ENCODE data around the gene SCTR. TPM values are rescaled to one million over a fixed set of nuclear protein-coding genes. Genes with fewer than 3 reads are reported as not detected.

The SCTR gene
- total RNA-seq, 1 experiment from 2014 or later: not detected

DNA sequence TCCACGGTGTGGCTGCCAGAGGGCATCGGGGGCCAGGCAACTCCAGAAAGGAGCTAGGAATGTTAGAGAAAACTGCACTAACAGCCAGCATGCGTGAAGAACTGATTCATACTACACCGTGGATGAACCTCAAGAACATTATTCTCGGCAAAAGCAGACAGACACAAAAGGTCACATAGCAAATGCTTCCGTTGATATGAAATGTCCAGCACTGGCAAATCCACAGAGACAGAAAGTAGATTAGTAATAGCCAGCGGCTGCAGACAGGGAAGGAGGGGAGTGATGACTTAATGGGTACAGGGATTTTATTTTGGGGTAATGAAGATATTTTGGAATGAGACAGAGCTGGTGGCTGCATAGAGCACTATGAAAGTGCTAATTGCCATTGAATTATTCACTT lies 37.4 kb downstream of the SCTR start:
- BruUV-seq (replicated peaks): no TSS peak
- Histone ChIP-seq H3K27ac (no peak overlapping the region), H4K20me1 (ENCODE audit: insufficient read depth) (no peaks in the 10 kb centered on the region), H3K9me2 (ENCODE audit: insufficient read depth) (no peaks in the 10 kb centered on the region), H3K79me2 (ENCODE audit: low read depth) (no peaks in the 10 kb centered on the region), H3K4me2 (no peak overlapping the region), H3F3A (ENCODE audit: insufficient read depth, low read depth) (peaks cover 11% of the 10 kb centered on the region), H3K9me3 (ENCODE audit: insufficient read depth, low read depth) (no peaks in the 10 kb centered on the region), H2AFZ (no peak overlapping the region), H3K4me3 (no peak overlapping the region), H3K27me3 (ENCODE audit: insufficient read depth, low read depth) (no peaks in the 10 kb centered on the region), H3K4me1 (replicated peaks; ENCODE audit: insufficient read depth) (peaks cover 20% of the 10 kb centered on the region), H3K36me3 (ENCODE audit: low read depth) (no peaks in the 10 kb centered on the region)
- TF ChIP-seq EZH2 (IDR thresholded peaks at IDR 0.05; ENCODE audit: low read depth): no peak
- TF ChIP-seq, protein P1, sequence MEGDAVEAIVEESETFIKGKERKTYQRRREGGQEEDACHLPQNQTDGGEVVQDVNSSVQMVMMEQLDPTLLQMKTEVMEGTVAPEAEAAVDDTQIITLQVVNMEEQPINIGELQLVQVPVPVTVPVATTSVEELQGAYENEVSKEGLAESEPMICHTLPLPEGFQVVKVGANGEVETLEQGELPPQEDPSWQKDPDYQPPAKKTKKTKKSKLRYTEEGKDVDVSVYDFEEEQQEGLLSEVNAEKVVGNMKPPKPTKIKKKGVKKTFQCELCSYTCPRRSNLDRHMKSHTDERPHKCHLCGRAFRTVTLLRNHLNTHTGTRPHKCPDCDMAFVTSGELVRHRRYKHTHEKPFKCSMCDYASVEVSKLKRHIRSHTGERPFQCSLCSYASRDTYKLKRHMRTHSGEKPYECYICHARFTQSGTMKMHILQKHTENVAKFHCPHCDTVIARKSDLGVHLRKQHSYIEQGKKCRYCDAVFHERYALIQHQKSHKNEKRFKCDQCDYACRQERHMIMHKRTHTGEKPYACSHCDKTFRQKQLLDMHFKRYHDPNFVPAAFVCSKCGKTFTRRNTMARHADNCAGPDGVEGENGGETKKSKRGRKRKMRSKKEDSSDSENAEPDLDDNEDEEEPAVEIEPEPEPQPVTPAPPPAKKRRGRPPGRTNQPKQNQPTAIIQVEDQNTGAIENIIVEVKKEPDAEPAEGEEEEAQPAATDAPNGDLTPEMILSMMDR (conservative IDR thresholded peaks at IDR 0.05): no peak
- intact Hi-C loops (cut with micrococcal nuclease; ENCODE audit: unreplicated experiment): no loop called here
- no peak for DNase-seq
- ChIA-PET POLR2A (ENCODE audit: unreplicated experiment) (no interaction called here), CTCF (no interaction called here)

DNA sequence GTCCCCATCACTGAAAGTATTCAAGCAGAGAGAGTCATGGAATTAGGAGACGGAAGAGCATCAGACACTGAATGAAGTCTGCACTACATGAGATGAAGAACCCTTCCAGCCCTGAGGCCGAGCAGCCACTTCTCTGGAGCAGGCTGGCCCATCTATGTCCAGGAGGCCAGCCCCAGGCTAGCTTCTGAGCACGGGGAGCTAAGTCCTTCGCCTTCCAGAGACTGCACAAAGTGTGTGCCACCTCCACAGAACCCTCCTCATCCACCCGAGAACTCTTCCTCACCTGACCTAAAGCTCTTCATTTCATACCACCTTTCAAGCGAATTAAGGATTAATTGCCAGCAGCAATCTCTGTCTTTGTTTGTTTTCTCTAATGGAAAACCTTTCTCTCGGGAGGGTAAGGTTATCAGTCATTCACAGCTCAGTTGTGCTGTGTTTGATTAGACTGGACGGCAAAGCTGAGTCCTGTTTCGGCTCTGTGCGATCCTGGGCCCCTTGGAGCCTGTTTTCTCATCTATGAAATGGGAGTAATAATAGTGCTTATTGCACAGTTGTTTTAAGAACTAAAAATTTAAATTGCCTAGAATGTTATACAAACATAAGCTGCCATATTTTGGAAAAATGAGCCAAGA lies 38.0 kb downstream of the SCTR start:
- BruUV-seq (replicated peaks): no TSS peak
- no peak overlapping the region for H3K4me2 ChIP-seq
- DNase-seq: no peak
- H3K9me3 ChIP-seq (ENCODE audit: insufficient read depth, low read depth): no peaks in the 10 kb centered on the region
- H3K27me3 ChIP-seq (ENCODE audit: insufficient read depth, low read depth): no peaks in the 10 kb centered on the region
- H2AFZ ChIP-seq: no peak overlapping the region
- no peak for TF ChIP-seq EZH2 (IDR thresholded peaks at IDR 0.05; ENCODE audit: low read depth)
- TF ChIP-seq, protein P1 (conservative IDR thresholded peaks at IDR 0.05): no peak
- H3K4me1 ChIP-seq (replicated peaks; ENCODE audit: insufficient read depth): peaks cover 15% of the 10 kb centered on the region
- H3K36me3 ChIP-seq (ENCODE audit: low read depth): no peaks in the 10 kb centered on the region
- peaks cover 5% of the 10 kb centered on the region; the same call in 1 of the 2 replicates for H3F3A ChIP-seq (ENCODE audit: insufficient read depth, low read depth)
- CTCF ChIA-PET: no interaction called here
- H3K27ac ChIP-seq: no peak overlapping the region
- no peaks in the 10 kb centered on the region for H4K20me1 ChIP-seq (ENCODE audit: insufficient read depth)
- POLR2A ChIA-PET (ENCODE audit: unreplicated experiment): no interaction called here
- no peaks in the 10 kb centered on the region for H3K9me2 ChIP-seq (ENCODE audit: insufficient read depth)
- H3K79me2 ChIP-seq (ENCODE audit: low read depth): no peaks in the 10 kb centered on the region
- no peak overlapping the region for H3K4me3 ChIP-seq
- intact Hi-C loops (cut with micrococcal nuclease; ENCODE audit: unreplicated experiment): no loop called here

DNA sequence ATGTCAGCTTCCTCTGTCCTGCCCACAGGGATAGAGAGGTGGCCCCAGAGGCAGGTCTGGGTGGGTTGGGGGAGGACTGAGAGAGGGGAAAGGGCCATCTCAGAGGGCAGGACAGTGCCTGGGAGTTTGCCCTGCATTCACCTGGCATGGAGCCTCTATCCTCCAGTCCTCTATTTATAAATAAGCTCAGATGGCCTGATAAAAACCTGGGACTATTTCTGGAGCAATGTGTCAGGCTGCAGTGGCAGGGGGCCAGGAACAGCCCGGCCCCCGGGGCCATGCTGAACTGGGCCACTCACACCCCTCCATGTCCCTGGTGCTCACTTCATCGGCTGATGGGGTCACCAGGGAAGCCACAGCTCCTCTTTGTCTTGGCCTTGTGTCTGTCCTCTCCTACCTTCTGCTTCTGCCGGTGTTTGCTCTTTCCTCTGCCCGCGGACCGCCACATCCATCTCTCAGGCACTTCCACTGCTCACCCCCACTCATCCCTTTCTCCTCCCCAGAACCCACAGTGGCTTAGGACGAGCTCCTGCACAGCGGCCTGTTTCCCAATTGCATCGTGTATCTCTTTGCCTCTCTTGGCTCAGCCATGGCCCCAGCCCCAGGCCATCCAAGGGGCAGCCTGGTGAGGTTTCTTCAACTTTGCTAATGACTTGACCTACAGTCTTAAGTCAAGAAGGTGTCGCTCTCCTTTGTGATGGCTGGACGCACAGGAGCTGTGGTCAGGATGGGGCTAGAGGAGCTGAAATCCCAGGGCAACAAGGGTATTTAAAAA lies 38.8 kb downstream of the SCTR start:
- Histone ChIP-seq H4K20me1 (ENCODE audit: insufficient read depth) (no peaks in the 10 kb centered on the region), H3K79me2 (ENCODE audit: low read depth) (no peaks in the 10 kb centered on the region), H2AFZ (no peak overlapping the region), H3K9me3 (ENCODE audit: insufficient read depth, low read depth) (no peaks in the 10 kb centered on the region), H3K9me2 (ENCODE audit: insufficient read depth) (no peaks in the 10 kb centered on the region), H3K4me3 (no peak overlapping the region), H3K4me2 (no peak overlapping the region), H3K27ac (no peak overlapping the region), H3K4me1 (replicated peaks; ENCODE audit: insufficient read depth) (peaks cover 7% of the 10 kb centered on the region), H3K27me3 (ENCODE audit: insufficient read depth, low read depth) (no peaks in the 10 kb centered on the region), H3K36me3 (ENCODE audit: low read depth) (no peaks in the 10 kb centered on the region), H3F3A (ENCODE audit: insufficient read depth, low read depth) (no peaks in the 10 kb centered on the region)
- POLR2A ChIA-PET (ENCODE audit: unreplicated experiment): no interaction called here
- CTCF ChIA-PET: interaction anchor here (0.5 to 0.7 kb wide), 2 partner anchors 9 to 359 kb away, joined by 3 to 8 read pairs; no protein-coding TSS in a partner anchor
- intact Hi-C loops (cut with micrococcal nuclease; ENCODE audit: unreplicated experiment): no loop called here
- TF ChIP-seq EZH2 (IDR thresholded peaks at IDR 0.05; ENCODE audit: low read depth): no peak
- TF ChIP-seq, protein P1 (conservative IDR thresholded peaks at IDR 0.05): no peak
- no TSS peak for BruUV-seq (replicated peaks)
- no peak for DNase-seq

Measured in PC-9 (cell line).